NCI-H2227 treated with DMSO at 0.1 percent for 48 hours (cell line): Measurements from ENCODE around the gene MSI2.

ENCODE experiments used
- DNase-seq: peaks from one replicate; lab custom pipeline; 2025; lab: John Stamatoyannopoulos, UW

Gene MSI2

GRCh38 chr17:57461082-57461481 is 204.8 kb downstream of the MSI2 start:
- no peak for DNase-seq

- DNase-seq: no peak
Observed at GRCh38 chr17:57462007-57462579, 205.8 kb downstream of the MSI2 start.

GRCh38 chr17:57463103-57463885 is 207.0 kb downstream of the MSI2 start:
- no peak for DNase-seq

GRCh38 chr17:57464191-57464864 is 208.0 kb downstream of the MSI2 start:
- DNase-seq: no peak

GRCh38 chr17:57465610-57466009 is 209.3 kb downstream of the MSI2 start:
- DNase-seq: no peak

- peak; percentile 53 for DNase-seq
Observed at GRCh38 chr17:57466017-57466471, 209.7 kb downstream of the MSI2 start.

GRCh38 chr17:57466521-57466920 is 210.2 kb downstream of the MSI2 start:
- DNase-seq: no peak

- no peak for DNase-seq
Observed at GRCh38 chr17:57467226-57467625, 210.9 kb downstream of the MSI2 start.

- DNase-seq: no peak
Observed at GRCh38 chr17:57467801-57468200, 211.5 kb downstream of the MSI2 start.

GRCh38 chr17:57468932-57469775 is 212.8 kb downstream of the MSI2 start:
- DNase-seq: no peak

- DNase-seq: no peak
Observed at GRCh38 chr17:57470906-57471305, 214.6 kb downstream of the MSI2 start.

- peak; percentile 92 for DNase-seq
Observed at GRCh38 chr17:57471868-57472368, 215.6 kb downstream of the MSI2 start.

GRCh38 chr17:57475796-57476195 is 219.5 kb downstream of the MSI2 start:
- DNase-seq: no peak

GRCh38 chr17:57477522-57478362 is 221.4 kb downstream of the MSI2 start:
- DNase-seq: no peak

- no peak for DNase-seq
Observed at GRCh38 chr17:57478478-57479250, 222.3 kb downstream of the MSI2 start.

- DNase-seq: no peak
Observed at GRCh38 chr17:57480438-57481196, 224.3 kb downstream of the MSI2 start.

GRCh38 chr17:57481910-57482391 is 225.6 kb downstream of the MSI2 start:
- DNase-seq: no peak

- no peak for DNase-seq
Observed at GRCh38 chr17:57482657-57483056, 226.3 kb downstream of the MSI2 start.

- DNase-seq: no peak
Observed at GRCh38 chr17:57484081-57484666, 227.9 kb downstream of the MSI2 start.
